ENCODE results near the gene CYP21A2.
"Not testable (repeated sequence)": the region's sequence is repeated elsewhere in the genome, so short reads cannot be mapped to it uniquely, and the experiment has no call there.

CYP21A2 gene

GRCh38 chr6:32037598-32038524, at the start of gene CYP21A2:
CYP21A2 (plus strand) TSS chr6:32038415; CDS start chr6:32038423, 8 bp downstream.
- DNase-seq (ENCODE audit: low read depth) = not testable (repeated sequence)

- not testable (repeated sequence) for DNase-seq (ENCODE audit: low read depth)
Measured at GRCh38 chr6:31989363-31989762, 48.9 kb upstream of the CYP21A2 start.

- not testable (repeated sequence) for DNase-seq (ENCODE audit: low read depth)
Measured at GRCh38 chr6:31994421-31994820, 43.8 kb upstream of the CYP21A2 start.

GRCh38 chr6:31996385-31996784, 41.8 kb upstream of the CYP21A2 start:
- DNase-seq (ENCODE audit: low read depth) = not testable (repeated sequence)

- not testable (repeated sequence) for DNase-seq (ENCODE audit: low read depth)
Measured at GRCh38 chr6:32002546-32003268, 35.5 kb upstream of the CYP21A2 start.

GRCh38 chr6:32003301-32003700, 34.9 kb upstream of the CYP21A2 start:
- not testable (repeated sequence) for DNase-seq (ENCODE audit: low read depth)

GRCh38 chr6:32004393-32004792, 33.8 kb upstream of the CYP21A2 start:
- not testable (repeated sequence) for DNase-seq (ENCODE audit: low read depth)

GRCh38 chr6:32004864-32005537, 33.2 kb upstream of the CYP21A2 start:
- not testable (repeated sequence) for DNase-seq (ENCODE audit: low read depth)

GRCh38 chr6:32005538-32005880, 32.7 kb upstream of the CYP21A2 start:
- not testable (repeated sequence) for DNase-seq (ENCODE audit: low read depth)

- DNase-seq (ENCODE audit: low read depth) = not testable (repeated sequence)
Measured at GRCh38 chr6:32005991-32006529, 32.2 kb upstream of the CYP21A2 start.

- DNase-seq (ENCODE audit: low read depth) = not testable (repeated sequence)
Measured at GRCh38 chr6:32007086-32007485, 31.1 kb upstream of the CYP21A2 start.

- not testable (repeated sequence) for DNase-seq (ENCODE audit: low read depth)
Measured at GRCh38 chr6:32008037-32008436, 30.2 kb upstream of the CYP21A2 start.

- DNase-seq (ENCODE audit: low read depth) = not testable (repeated sequence)
Measured at GRCh38 chr6:32008616-32009015, 29.6 kb upstream of the CYP21A2 start.

- not testable (repeated sequence) for DNase-seq (ENCODE audit: low read depth)
Measured at GRCh38 chr6:32009537-32009936, 28.7 kb upstream of the CYP21A2 start.

- DNase-seq (ENCODE audit: low read depth) = not testable (repeated sequence)
Measured at GRCh38 chr6:32010856-32011530, 27.2 kb upstream of the CYP21A2 start.

GRCh38 chr6:32012941-32013617, 25.1 kb upstream of the CYP21A2 start:
- not testable (repeated sequence) for DNase-seq (ENCODE audit: low read depth)

- not testable (repeated sequence) for DNase-seq (ENCODE audit: low read depth)
Measured at GRCh38 chr6:32013738-32014137, 24.5 kb upstream of the CYP21A2 start.

GRCh38 chr6:32014547-32014946, 23.7 kb upstream of the CYP21A2 start, which contains the start of gene C4B:
C4B (plus strand) TSS chr6:32014795; CDS start chr6:32014846, 51 bp downstream.
- not testable (repeated sequence) for DNase-seq (ENCODE audit: low read depth)

- not testable (repeated sequence) for DNase-seq (ENCODE audit: low read depth)
Measured at GRCh38 chr6:32022100-32022499, 16.1 kb upstream of the CYP21A2 start.

- not testable (repeated sequence) for DNase-seq (ENCODE audit: low read depth)
Measured at GRCh38 chr6:32028631-32029030, 9.6 kb upstream of the CYP21A2 start.

GRCh38 chr6:32029553-32029952, 8.7 kb upstream of the CYP21A2 start:
- DNase-seq (ENCODE audit: low read depth) = not testable (repeated sequence)
